ENCODE results near the gene POU2AF3.

The POU2AF3 gene

DNA sequence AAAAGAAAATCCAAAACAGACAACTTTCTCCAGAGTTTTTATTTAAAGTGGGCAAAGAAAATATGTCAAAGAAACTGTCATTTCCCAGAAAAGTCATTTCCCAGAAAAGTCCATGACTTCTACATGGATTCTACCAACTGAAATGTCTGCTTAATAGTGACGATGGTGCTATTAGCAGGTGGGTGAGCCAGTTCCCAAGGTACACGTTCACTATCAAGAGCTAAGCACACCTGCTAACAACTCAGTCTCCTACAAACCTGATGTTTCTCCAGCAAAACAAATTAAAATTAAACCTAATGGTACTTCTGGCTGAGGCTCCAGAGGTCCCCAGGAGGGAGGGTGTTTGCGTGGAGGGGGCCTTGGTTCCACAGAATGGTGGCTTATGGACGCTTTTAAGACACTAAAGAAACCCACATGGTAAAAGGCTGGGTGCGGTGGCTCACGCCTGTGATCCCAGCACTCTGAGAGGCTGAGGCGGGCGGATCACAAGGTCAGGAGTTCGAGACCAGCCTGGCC, 53.9 kb downstream of the POU2AF3 start:
- no peak for DNase-seq

GRCh38 chr11:111352935-111353710, 54.8 kb downstream of the POU2AF3 start:
- no peak for DNase-seq

DNA sequence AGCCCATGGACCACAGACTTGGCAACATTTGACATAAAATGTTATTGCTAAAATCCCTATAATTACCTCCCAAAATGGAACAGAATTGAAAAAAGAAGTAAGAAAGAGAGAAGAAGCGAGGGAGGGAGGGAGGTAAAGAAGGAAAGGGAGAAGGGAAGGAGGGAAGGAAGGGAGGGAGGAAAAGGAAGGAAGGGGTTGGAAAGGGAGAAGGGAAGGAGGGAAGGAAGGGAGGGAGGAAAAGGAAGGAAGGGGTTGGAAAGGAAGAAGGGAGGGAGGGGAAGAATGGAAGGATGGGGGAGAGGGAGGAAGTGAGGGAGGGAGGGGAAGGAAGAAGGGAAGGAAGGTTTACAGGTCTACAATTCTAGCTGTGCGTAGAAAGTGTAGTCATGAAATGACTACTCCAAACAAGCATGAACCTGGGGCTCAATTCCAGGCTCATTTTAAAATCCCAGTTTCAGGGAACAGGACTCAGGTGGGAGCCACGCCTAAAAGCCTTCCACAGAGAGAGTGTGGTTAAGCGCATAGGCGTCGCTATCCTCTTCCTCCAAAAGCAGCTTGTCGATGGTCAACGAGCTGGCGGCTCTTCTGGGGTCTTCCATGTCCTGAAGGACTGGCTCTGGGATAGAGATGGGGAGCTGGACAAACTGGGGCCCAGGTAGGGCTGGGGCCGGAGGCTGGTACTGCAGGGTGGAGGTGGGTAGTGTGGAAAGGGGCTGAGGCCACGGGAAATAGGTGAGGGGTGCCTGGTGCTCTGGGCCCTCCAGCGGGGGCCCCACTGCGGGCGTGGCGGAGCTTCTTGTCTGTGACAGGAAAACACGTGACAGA, 55.6 kb downstream of the POU2AF3 start:
- DNase-seq = no peak

- no peak for DNase-seq
Measured at GRCh38 chr11:111354601-111354891, 56.2 kb downstream of the POU2AF3 start.

- DNase-seq = no peak
Measured at GRCh38 chr11:111355101-111355500, 56.8 kb downstream of the POU2AF3 start.

GRCh38 chr11:111355956-111356659, 57.8 kb downstream of the POU2AF3 start:
- no peak for DNase-seq

- no peak for DNase-seq
Measured at GRCh38 chr11:111356660-111357048, 58.3 kb downstream of the POU2AF3 start.

DNA sequence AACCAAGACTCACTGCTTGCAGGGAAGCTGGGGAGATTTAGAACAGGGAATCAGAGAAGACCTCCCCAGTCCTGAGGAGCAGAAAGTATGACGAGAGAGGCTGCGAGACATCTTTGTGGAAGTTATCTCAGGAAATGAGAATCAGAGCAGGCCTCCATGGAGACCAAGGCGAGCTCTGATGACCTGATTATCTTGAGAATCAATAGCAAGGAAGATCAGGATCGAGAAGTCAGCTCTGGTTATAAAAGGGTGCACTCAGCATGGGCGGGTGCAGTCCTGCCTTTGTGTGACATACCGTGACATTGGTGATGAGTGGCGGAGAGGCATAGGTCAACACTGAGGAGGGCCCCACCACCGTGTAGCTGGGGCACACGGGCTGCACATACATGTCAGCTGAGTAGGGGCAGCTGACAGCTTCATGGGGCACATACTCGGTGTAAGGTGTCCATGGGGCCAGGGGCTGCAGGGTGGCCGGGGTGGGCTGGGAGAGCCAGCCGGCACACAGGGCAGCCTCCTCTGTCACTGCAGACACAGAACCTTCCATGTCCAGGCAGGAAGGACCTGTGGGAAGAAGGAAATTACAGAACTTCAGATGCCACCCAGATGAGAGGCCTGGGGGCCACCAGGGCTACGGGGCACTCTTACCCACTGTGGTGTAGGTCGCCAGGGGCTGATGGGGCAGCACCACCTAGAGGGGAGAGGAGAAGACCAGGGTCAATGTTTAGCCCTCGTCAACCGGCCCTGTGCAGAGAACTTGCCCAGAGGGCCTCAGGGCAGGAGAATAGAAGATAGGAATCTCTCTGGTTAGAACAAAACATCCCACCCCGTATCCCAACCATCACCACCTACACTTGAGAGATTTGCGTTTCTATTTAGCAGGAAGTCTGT, 59.0 kb downstream of the POU2AF3 start:
- DNase-seq = no peak
